GM18861 (cell line): ENCODE data around the gene SPINT2.

Source experiments
- ATAC-seq: cut with Tn5 transposase; IDR thresholded peaks from one replicate; pipeline ENCODE4 v1.9.1; 2021; ENCODE audit not compliant: unreplicated experiment

SPINT2 gene

DNA sequence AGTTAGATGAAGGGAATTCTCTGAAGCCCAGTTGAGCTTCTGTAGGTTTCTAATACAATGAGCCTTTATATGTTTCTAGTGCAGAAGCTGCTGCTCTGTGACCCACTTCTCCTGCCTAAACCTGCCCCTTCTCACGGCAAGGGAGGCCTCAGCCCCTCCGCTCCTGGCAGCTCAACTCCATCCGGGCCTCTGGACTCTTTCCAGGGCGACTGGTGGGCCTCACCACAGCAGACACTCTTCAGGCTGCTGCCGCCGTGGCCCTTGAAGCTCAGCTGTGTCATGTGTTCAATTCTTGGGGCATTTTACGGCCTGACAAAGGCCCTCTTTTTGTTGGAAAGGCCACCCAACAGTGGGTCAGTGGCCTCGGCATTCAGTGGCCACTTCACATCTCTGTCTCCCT lies 29.7 kb downstream of the SPINT2 start:
- no peak for ATAC-seq

GRCh38 chr19:38298821-38299680 lies 34.7 kb downstream of the SPINT2 start:
- ATAC-seq: no peak

DNA sequence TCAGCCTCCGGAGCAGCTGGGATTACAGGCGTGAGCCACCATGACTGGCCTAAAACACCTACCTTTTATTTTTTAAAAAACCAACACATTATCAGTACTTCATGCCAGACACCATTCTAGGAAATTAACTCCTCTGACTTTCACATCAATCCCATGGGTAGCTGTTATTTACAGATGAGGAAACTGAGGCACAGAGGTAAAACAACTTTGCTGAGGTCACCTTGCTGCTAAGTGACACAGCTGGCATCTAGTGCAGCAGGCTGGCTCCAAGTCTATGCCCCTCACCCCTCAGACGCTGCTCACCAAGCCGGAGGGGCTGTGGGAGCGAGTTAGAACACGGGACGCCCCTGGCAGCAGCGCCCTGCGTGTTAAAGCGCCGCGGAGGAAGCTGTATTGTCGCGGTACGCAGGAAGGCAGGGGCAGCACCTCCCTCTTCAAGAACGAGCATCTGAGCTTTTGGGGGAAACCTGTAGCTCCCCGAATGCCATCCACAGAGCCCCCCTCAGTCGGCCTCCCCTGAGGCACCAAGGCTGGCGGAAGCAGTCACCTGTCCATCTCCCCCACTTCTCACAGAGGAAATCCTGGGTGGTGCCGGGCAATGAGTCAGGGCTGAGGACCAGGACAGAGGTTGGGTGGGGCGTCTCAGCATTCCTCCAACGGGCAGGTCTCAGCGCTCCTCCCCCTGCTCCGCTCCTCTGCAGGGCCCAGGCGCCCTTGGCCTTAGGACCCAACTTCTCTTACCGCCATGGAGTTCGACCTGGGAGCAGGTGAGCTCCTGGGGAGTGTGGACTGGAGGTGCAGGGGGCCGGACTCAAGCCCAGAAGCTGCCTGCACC lies 39.4 kb downstream of the SPINT2 start, which contains the start of gene C19orf33:
Gene C19orf33 (plus strand): TSS at position 735 of the 835 bp plus-strand sequence. CDS start 11 bp downstream, at position 746.
- ATAC-seq: no peak

GRCh38 chr19:38304352-38304865 lies 40.0 kb downstream of the SPINT2 start:
- ATAC-seq: no peak

- no peak for ATAC-seq
These were observed 40.6 kb downstream of the SPINT2 start for GRCh38 chr19:38304866-38305429.

GRCh38 chr19:38306236-38306635 lies 41.9 kb downstream of the SPINT2 start:
- ATAC-seq: no peak

DNA sequence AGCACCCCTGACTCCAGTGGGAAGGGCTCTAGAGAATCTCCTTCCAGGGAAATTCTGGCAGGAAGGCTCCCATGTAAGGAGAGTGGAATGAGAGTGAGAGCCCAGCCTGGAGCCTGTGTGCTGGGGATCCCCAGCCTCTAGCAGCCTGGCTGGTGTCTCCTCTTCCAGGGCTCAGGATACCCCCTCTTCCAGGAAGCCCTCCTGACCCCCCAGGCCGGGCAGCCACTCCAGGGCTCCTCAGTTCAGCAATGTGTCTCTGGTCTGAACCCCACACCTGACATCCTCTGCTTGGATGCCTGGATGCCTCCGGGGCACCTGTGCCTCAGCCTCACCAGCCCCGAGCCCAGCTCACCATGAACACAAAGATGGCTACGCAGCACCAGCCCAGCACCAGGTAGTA lies 42.7 kb downstream of the SPINT2 start:
- ATAC-seq: no peak

- no peak for ATAC-seq
These were observed 43.2 kb downstream of the SPINT2 start for GRCh38 chr19:38307597-38307996.

- no peak for ATAC-seq
These were observed 43.8 kb downstream of the SPINT2 start for GRCh38 chr19:38308006-38308766.

DNA sequence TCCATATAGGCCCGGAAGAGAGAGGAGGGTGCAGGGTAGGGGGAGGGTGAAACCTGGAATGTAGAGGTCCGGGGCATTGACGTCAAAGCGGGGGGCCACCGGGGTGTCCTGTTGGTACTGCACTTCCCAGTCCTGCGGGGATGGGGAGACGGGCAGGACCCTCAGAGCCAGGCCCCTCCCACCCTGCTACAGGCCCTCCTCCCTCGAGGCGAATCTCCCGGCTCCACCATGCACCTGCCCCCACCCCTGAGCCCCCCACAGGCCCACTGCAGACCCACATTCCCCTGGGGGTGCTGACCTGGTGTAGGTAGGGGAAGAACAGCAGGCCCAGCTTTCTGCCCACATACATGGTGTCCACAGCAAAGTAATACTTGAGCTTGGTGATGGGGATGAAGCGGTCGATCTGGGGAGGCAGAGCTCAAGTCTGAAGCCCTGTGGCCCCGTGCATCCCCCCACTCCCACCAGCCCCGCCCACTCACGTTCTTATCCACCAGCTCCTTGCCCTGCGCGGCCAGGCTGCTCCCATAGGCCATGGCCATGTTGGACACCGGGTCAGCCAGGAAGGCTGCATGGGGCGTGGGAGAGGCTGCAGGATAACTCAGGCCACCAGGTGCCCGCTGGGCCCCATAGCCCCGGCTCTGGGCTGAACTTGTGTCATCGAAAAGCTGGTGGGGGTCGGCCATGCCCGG lies 44.7 kb downstream of the SPINT2 start:
- no peak for ATAC-seq

DNA sequence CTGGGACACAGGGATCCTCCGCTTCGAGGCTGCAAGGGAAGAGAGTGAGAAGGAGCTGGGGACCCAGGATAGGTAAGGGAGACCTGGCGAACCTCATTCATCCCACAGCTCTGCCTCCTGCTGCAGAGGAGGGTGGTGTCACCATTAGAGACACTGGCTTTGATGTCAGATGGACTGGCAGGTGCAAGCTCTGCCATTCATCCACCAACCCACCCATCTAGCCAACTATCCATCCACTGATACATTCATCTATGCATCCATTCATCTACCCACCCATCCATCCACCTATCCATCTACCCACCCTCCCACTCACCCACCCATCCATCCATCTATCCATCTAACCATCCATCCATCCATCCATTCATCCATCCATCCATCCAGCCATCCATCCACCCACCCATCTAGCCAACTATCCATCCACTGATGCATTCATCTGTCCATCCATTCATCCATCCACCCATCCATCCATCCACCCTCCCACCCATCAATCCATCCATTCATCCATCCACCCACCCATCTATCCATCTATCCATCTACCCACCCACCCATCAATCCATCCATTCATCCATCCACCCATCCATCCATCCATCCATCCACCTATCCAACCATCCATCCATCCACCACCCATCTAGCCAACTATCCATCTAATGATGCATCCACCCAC lies 45.4 kb downstream of the SPINT2 start:
- ATAC-seq: no peak

GRCh38 chr19:38310279-38310670 lies 45.9 kb downstream of the SPINT2 start:
- no peak for ATAC-seq

DNA sequence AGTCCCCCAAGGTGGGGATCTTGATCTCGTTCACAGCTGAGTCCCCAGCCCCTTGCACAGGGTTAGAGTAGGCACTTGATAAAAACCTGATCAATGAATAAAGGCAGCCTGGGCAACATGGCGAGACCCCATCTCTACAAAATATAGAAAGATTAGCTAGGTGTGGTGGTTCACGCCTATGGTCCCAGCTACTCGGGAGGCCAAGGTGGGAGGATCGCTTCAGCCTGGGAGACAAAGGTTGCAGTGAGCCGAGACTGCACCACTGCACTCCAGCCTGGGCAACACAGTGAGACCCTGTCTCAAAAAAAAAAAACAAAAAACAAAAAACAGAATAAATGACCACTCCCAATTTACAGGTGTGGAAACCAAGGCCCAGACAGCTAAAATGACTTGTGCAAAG lies 46.6 kb downstream of the SPINT2 start:
- no peak for ATAC-seq

- peak; percentile 87 for ATAC-seq
These were observed 51.5 kb downstream of the SPINT2 start, which contains the start of gene YIF1B for GRCh38 chr19:38315657-38316476. Gene YIF1B, minus strand, starts transcription at chr19:38315947. Its CDS starts 30 bp downstream, at chr19:38315917.

GRCh38 chr19:38316477-38317067 lies 52.2 kb downstream of the SPINT2 start:
- no peak for ATAC-seq

DNA sequence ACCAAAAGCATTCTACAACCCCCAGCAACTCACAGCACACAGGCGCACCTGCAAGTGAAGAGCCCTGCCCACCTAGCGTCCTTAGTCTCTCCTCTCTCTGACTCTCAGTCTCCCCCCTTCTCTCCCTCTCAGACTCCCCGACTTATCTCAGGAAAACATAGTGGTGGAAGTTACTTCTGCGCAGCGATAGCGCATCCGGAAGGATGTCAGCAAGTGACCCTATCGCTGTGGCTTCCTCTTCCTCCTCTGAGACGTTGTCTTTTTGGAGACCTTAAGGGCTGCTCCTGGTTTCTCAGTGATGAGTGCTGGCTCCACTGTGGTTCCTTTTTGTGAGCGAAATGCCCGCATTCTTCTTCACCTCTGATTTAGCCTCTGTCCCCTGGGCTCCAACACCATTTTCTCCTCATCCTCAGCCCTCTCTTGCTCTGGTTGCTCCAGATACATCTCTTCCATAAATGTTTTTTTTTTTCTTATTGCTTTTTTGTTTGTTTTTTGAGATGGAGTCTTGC lies 52.8 kb downstream of the SPINT2 start:
- no peak for ATAC-seq

- ATAC-seq: no peak
These were observed 54.3 kb downstream of the SPINT2 start for GRCh38 chr19:38318660-38319059.
